HFF-Myc (cell line): Measurements from ENCODE around the gene FBXL20.
"Not testable (repeated sequence)": the region's sequence is repeated elsewhere in the genome, so short reads cannot be mapped to it uniquely, and the experiment has no call there.

Source experiments
- DNase-seq: peaks from one replicate; pipeline ENCODE4 v3.0.0-alpha.2; 2011; ENCODE audit warnings: low read depth; ENCODE audit errors: extremely low read depth
- H3K4me3 ChIP-seq: replicated peaks from 2 replicates; pipeline ENCODE4 v1.5.1; 2011; ENCODE audit warnings: low read depth, mild to moderate bottlenecking, control low read depth, low read length
- TF ChIP-seq, protein P1 (sequence below): IDR thresholded peaks from 2 replicates; pipeline ENCODE4 v1.5.1; 2012; ENCODE audit warnings: mild to moderate bottlenecking, low read depth, low read length, control low read depth; ENCODE audit errors: missing control alignments

The FBXL20 gene, protein sequence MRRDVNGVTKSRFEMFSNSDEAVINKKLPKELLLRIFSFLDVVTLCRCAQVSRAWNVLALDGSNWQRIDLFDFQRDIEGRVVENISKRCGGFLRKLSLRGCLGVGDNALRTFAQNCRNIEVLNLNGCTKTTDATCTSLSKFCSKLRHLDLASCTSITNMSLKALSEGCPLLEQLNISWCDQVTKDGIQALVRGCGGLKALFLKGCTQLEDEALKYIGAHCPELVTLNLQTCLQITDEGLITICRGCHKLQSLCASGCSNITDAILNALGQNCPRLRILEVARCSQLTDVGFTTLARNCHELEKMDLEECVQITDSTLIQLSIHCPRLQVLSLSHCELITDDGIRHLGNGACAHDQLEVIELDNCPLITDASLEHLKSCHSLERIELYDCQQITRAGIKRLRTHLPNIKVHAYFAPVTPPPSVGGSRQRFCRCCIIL

DNA sequence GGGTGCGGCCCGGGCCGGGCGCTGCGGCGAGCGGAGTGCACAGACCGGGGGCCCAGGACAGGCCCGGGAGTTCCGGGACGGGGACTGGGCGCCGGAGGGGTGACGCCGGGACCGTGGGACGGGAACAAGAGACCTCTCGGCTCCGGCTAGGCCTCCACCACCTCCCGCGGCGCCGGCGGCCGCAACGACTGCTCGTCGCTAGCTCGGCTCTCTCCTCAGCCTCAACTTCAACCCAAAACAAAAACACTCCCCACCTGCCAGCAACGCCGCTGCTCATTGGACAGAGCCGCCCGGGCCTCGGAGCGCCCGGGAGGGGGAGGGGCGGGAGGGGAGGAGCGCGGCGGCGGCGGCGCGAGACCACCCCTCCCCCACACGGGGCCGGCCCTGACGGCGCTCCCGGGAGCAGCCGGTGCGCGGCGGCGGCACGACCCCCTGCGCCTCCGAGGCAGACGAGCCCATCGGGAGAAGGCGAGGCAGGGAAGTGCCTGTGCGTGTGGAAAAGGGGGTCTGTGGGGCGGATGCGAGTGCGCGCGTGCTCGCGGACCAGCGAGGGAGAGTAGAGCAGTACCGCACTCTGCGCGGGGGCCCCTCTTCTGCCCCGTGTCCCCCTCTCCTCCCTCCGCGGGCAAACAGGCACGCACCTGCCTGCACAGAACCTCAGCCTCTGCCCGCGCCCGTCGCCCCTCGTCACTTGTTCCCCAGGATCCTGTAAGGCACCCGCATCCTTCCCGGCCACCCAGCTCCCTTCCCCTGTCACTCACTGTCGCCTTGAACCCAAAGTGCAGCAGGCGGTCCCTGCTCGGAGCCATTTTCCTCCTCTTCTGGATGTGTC lies at the start of gene FBXL20:
Gene FBXL20, minus strand, starts transcription at position 215 of the 832 bp plus-strand sequence. CDS start 224 bp downstream, outside the sequence.
- peak within 1 kb of the TSS; percentile 75 for H3K4me3 ChIP-seq
- peak; percentile 61 for DNase-seq
- TF ChIP-seq, protein P1, sequence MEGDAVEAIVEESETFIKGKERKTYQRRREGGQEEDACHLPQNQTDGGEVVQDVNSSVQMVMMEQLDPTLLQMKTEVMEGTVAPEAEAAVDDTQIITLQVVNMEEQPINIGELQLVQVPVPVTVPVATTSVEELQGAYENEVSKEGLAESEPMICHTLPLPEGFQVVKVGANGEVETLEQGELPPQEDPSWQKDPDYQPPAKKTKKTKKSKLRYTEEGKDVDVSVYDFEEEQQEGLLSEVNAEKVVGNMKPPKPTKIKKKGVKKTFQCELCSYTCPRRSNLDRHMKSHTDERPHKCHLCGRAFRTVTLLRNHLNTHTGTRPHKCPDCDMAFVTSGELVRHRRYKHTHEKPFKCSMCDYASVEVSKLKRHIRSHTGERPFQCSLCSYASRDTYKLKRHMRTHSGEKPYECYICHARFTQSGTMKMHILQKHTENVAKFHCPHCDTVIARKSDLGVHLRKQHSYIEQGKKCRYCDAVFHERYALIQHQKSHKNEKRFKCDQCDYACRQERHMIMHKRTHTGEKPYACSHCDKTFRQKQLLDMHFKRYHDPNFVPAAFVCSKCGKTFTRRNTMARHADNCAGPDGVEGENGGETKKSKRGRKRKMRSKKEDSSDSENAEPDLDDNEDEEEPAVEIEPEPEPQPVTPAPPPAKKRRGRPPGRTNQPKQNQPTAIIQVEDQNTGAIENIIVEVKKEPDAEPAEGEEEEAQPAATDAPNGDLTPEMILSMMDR: no peak

GRCh38 chr17:39450847-39451581 lies 49.6 kb upstream of the FBXL20 start, which contains the start of gene MED1:
Gene MED1 (minus strand): TSS chr17:39451263. CDS start chr17:39451062, 201 bp downstream.
- peak; percentile 98 for DNase-seq
- peak within 1 kb of the TSS; percentile 83 for H3K4me3 ChIP-seq
- TF ChIP-seq, protein P1: no peak

- DNase-seq: no peak
- H3K4me3 ChIP-seq: peak overlapping the region; percentile 83
These were observed 48.6 kb upstream of the FBXL20 start for GRCh38 chr17:39450051-39450450.

GRCh38 chr17:39447561-39447960 lies 46.1 kb upstream of the FBXL20 start:
- TF ChIP-seq, protein P1: no peak
- H3K4me3 ChIP-seq: no peak overlapping the region

More at GRCh38 chr17:39450051-39450450, 48.6 kb upstream of the FBXL20 start:
- TF ChIP-seq, protein P1: no peak

GRCh38 chr17:39443326-39443725 lies 41.9 kb upstream of the FBXL20 start:
- no peak overlapping the region for H3K4me3 ChIP-seq

More at GRCh38 chr17:39447561-39447960, 46.1 kb upstream of the FBXL20 start:
- no peak for DNase-seq

DNA sequence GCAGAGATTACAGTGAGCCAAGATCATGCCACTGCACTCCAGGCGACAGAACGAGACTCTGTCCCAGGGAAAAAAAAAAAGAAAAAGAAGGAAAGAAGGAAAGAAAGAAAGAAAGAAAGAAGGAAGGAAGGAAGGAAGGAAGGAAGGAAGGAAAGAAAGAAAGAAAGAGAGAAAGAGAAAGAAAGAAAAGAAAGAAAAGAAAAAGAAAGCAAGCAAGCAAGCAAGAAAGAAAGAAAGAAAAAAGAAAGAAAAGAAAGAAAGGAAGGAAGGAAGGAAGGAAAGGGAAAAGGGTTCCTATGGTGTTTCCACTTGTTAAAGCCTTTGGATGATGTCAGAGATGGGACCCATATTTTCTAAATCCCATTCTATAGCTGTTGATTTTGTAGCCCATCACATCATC lies 38.4 kb upstream of the FBXL20 start:
- H3K4me3 ChIP-seq, DNase-seq: not testable (repeated sequence)

More at GRCh38 chr17:39443326-39443725, 41.9 kb upstream of the FBXL20 start:
- TF ChIP-seq, protein P1: no peak
- DNase-seq: no peak
